Measurements from ENCODE around the gene TMEM213. TPM values are rescaled to one million over a fixed set of nuclear protein-coding genes. Genes with fewer than 3 reads are reported as not detected.

Gene TMEM213
- total RNA-seq: not detected in 2 replicates

GRCh38 chr7:138797715-138798320, at the start of gene TMEM213, which contains the start of gene ATP6V0A4:
Gene TMEM213, plus strand, starts transcription at chr7:138797994. Its CDS starts 111 bp downstream, at chr7:138798105.
Gene ATP6V0A4, minus strand, starts transcription at chr7:138798196. Its CDS starts 26,949 bp downstream, at chr7:138771247.
- intact Hi-C loops (cut with micrococcal nuclease): no loop called here

- intact Hi-C loops (cut with micrococcal nuclease): no loop called here
Measured at GRCh38 chr7:138748666-138749065, 49.1 kb upstream of the TMEM213 start.

- intact Hi-C loops (cut with micrococcal nuclease): loop anchor here (5.0 kb wide), 4 partner anchors 62 to 588 kb away; partner anchors contain the start of gene ZC3HAV1
Measured at GRCh38 chr7:138749960-138750359, 47.8 kb upstream of the TMEM213 start.

- intact Hi-C loops (cut with micrococcal nuclease): loop anchor here (5.0 kb wide), 4 partner anchors 62 to 588 kb away; partner anchors contain the start of gene ZC3HAV1
Measured at GRCh38 chr7:138750473-138750872, 47.3 kb upstream of the TMEM213 start.

GRCh38 chr7:138750901-138751464, 46.8 kb upstream of the TMEM213 start:
- intact Hi-C loops (cut with micrococcal nuclease): loop anchor here (5.0 kb wide), 4 partner anchors 61 to 589 kb away; partner anchors contain the start of gene ZC3HAV1

GRCh38 chr7:138752518-138753149, 45.2 kb upstream of the TMEM213 start:
- intact Hi-C loops (cut with micrococcal nuclease): loop anchor here (1.0 to 5.0 kb wide), 9 partner anchors 60 to 750 kb away; partner anchors contain the start of genes CREB3L2, TRIM24 and ZC3HAV1

GRCh38 chr7:138753150-138753518, 44.7 kb upstream of the TMEM213 start:
- intact Hi-C loops (cut with micrococcal nuclease): loop anchor here (5.0 kb wide), 4 partner anchors 59 to 591 kb away; partner anchors contain the start of gene ZC3HAV1

GRCh38 chr7:138753610-138754009, 44.2 kb upstream of the TMEM213 start:
- intact Hi-C loops (cut with micrococcal nuclease): loop anchor here (5.0 kb wide), 4 partner anchors 59 to 591 kb away; partner anchors contain the start of gene ZC3HAV1

- intact Hi-C loops (cut with micrococcal nuclease): no loop called here
Measured at GRCh38 chr7:138755331-138755747, 42.5 kb upstream of the TMEM213 start.

- intact Hi-C loops (cut with micrococcal nuclease): no loop called here
Measured at GRCh38 chr7:138755842-138756590, 41.8 kb upstream of the TMEM213 start.

GRCh38 chr7:138756591-138757242, 41.1 kb upstream of the TMEM213 start:
- intact Hi-C loops (cut with micrococcal nuclease): no loop called here

GRCh38 chr7:138768241-138768640, 29.6 kb upstream of the TMEM213 start:
- intact Hi-C loops (cut with micrococcal nuclease): no loop called here

- intact Hi-C loops (cut with micrococcal nuclease): no loop called here
Measured at GRCh38 chr7:138770904-138771303, 26.9 kb upstream of the TMEM213 start.

- intact Hi-C loops (cut with micrococcal nuclease): no loop called here
Measured at GRCh38 chr7:138773176-138773575, 24.6 kb upstream of the TMEM213 start.

GRCh38 chr7:138773817-138774216, 24.0 kb upstream of the TMEM213 start:
- intact Hi-C loops (cut with micrococcal nuclease): no loop called here

- intact Hi-C loops (cut with micrococcal nuclease): no loop called here
Measured at GRCh38 chr7:138776166-138776833, 21.5 kb upstream of the TMEM213 start.

GRCh38 chr7:138781004-138781403, 16.8 kb upstream of the TMEM213 start:
- intact Hi-C loops (cut with micrococcal nuclease): no loop called here

- intact Hi-C loops (cut with micrococcal nuclease): no loop called here
Measured at GRCh38 chr7:138784692-138785091, 13.1 kb upstream of the TMEM213 start.

- intact Hi-C loops (cut with micrococcal nuclease): no loop called here
Measured at GRCh38 chr7:138785587-138786437, 12.0 kb upstream of the TMEM213 start.

Data from T-helper 2 cell treated with Interferon-gamma antibody and Interleukin-4, amounts not matched to agents 100 ng/mL and 5 ng/mL, for 36 hours (primary cell).